Dedifferentiated amniotic fluid mesenchymal stem cell (primary cell): Measurements from ENCODE around the gene DLAT.
"Not testable (repeated sequence)": the region's sequence is repeated elsewhere in the genome, so short reads cannot be mapped to it uniquely, and the experiment has no call there.

Experiments used
- DNase-seq: peaks from one replicate; pipeline ENCODE4 v3.0.0-alpha.2; 2016; ENCODE audit errors: extremely low spot score

Gene DLAT

GRCh38 chr11:112049777-112050176, 24.6 kb downstream of the DLAT start:
- DNase-seq, result no peak

- DNase-seq, result no peak
These were observed 25.5 kb downstream of the DLAT start for GRCh38 chr11:112050721-112051120.

GRCh38 chr11:112051768-112052167, 26.6 kb downstream of the DLAT start:
- DNase-seq, result no peak

GRCh38 chr11:112057170-112057569, 32.0 kb downstream of the DLAT start:
- no peak for DNase-seq

GRCh38 chr11:112058103-112058502, 32.9 kb downstream of the DLAT start:
- DNase-seq, result no peak

GRCh38 chr11:112062923-112063322, 37.7 kb downstream of the DLAT start:
- no peak for DNase-seq

- DNase-seq, result peak; percentile 89
These were observed 49.0 kb downstream of the DLAT start, which contains the start of the genes NKAPD1 and PIH1D2 for GRCh38 chr11:112073941-112074811. NKAPD1 (plus strand) TSS chr11:112074299; CDS start chr11:112075575, 1,276 bp downstream. PIH1D2 (minus strand) TSS chr11:112074017; CDS start chr11:112073174, 843 bp downstream.

- DNase-seq, result no peak
These were observed 57.5 kb downstream of the DLAT start for GRCh38 chr11:112082729-112083128.

GRCh38 chr11:112085822-112086421, 60.7 kb downstream of the DLAT start:
- no peak for DNase-seq

- DNase-seq, result peak; percentile 99
These were observed 61.4 kb downstream of the DLAT start, which contains the start of the genes SDHD and TIMM8B for GRCh38 chr11:112086422-112087191. SDHD (plus strand) TSS chr11:112086873; CDS start chr11:112086908, 35 bp downstream. TIMM8B (minus strand) TSS chr11:112086756; CDS start chr11:112086723, 33 bp downstream.

- DNase-seq, result no peak
These were observed 62.0 kb downstream of the DLAT start for GRCh38 chr11:112087212-112087611.

GRCh38 chr11:112095302-112095701, 70.1 kb downstream of the DLAT start:
- not testable (repeated sequence) for DNase-seq

GRCh38 chr11:112096194-112096593, 71.0 kb downstream of the DLAT start:
- DNase-seq, result no peak

- DNase-seq, result no peak
These were observed 72.7 kb downstream of the DLAT start for GRCh38 chr11:112097734-112098528.

- peak; percentile 43 for DNase-seq
These were observed 75.3 kb downstream of the DLAT start for GRCh38 chr11:112100462-112100861.

GRCh38 chr11:112103446-112103845, 78.2 kb downstream of the DLAT start:
- no peak for DNase-seq

- no peak for DNase-seq
These were observed 80.9 kb downstream of the DLAT start for GRCh38 chr11:112106070-112106469.
